K562 (cell line): Measurements from ENCODE around the gene CRHR2. TPM values are rescaled to one million over a fixed set of nuclear protein-coding genes. Genes with fewer than 3 reads are reported as not detected.

Source experiments
- ATAC-seq: fragments of 200-7000 bp; cut with Tn5 transposase; 3 replicates; pipeline ENCODE4 v1.9.1; 2020; ENCODE audit warnings: moderate library complexity
- BruUV-seq: library from RNA; stranded (reverse); fragments of 400-500 nt; replicated peaks from 2 replicates; lab custom pipeline; 2021; lab: Mats Ljungman, UMichigan
- CTCF ChIA-PET: fragments of 300-600 bp; formaldehyde crosslinking; extraction: SDS; loops from one replicate; lab custom pipeline; 2021; ENCODE audit warnings: low intra/inter-chr PET ratio; lab: Yijun Ruan, JAX
- POLR2A ChIA-PET: fragments of 300-600, 350-650 bp; sonication (Branson Sonifier 250); formaldehyde crosslinking; extraction: SDS; loops from one replicate; lab custom pipeline; 2021; ENCODE audit warnings: antibody characterized with exemption, inconsistent platforms; lab: Yijun Ruan, JAX
- DNase-seq, 4 experiments: peaks; one replicate each; pipeline versions ENCODE4 v3.0.0 to v3.0.0-alpha.2; 2011 to 2018; ENCODE audit warnings: low spot score in 3 of 4, mixed read lengths in 3 of 4; ENCODE audit errors: extremely low read depth in 1 of 4
- FAIRE-seq: peaks from 2 replicates; lab custom pipeline; 2011; peaks lifted over from hg19 to GRCh38; lab: Jason Lieb, UNC
- H2AFZ ChIP-seq: 2 replicates; pipeline ENCODE4 v1.6.0; 2011; ENCODE audit warnings: low read depth, low read length, control low read depth, inconsistent platforms
- H3K27ac ChIP-seq: fragments of 200-600 bp; 3 replicates; pipeline ENCODE4 v1.8.0; 2011; ENCODE audit warnings: low read depth, mild to moderate bottlenecking, control low read depth, inconsistent platforms, low read length, moderate library complexity, mixed read lengths; ENCODE audit errors: extremely low read depth
- H3K27me3 ChIP-seq, 2 experiments: fragments of 300-600 bp in 1 of 2; 2 replicates in 1 of 2; 3 replicates in 1 of 2; pipeline versions ENCODE4 v1.6.0 to v1.8.0; 2011; ENCODE audit warnings: inconsistent platforms in 2 of 2, low read length in 2 of 2, mild to moderate bottlenecking in 1 of 2, mixed read lengths in 1 of 2, moderate library complexity in 1 of 2; ENCODE audit not compliant: control insufficient read depth in 2 of 2, insufficient read depth in 2 of 2
- H3K36me3 ChIP-seq: fragments of 300-600 bp; 3 replicates; pipeline ENCODE4 v1.8.0; 2011; ENCODE audit warnings: mild to moderate bottlenecking, low read length, inconsistent platforms; ENCODE audit not compliant: control insufficient read depth, insufficient read depth
- H3K4me1 ChIP-seq, 2 experiments: fragments of 200-600 bp in 1 of 2; replicated peaks in 1 of 2; 2 replicates in 1 of 2; 3 replicates in 1 of 2; pipeline versions ENCODE4 v1.5.1 to v1.8.0; 2011; ENCODE audit warnings: inconsistent platforms in 2 of 2, low read length in 2 of 2, mild to moderate bottlenecking in 1 of 2, mixed read lengths in 1 of 2, moderate library complexity in 1 of 2; ENCODE audit not compliant: control insufficient read depth in 2 of 2, insufficient read depth in 2 of 2
- H3K4me2 ChIP-seq: 2 replicates; pipeline ENCODE4 v1.6.1; 2011; ENCODE audit warnings: low read length, control low read depth, inconsistent platforms, mixed read lengths; ENCODE audit not compliant: insufficient read depth
- H3K4me3 ChIP-seq: fragments of 200-600 bp; sonication (generic), shearing (Covaris generic); 2 replicates; pipeline ENCODE4 v1.5.1; 2016; ENCODE audit warnings: control low read depth, inconsistent platforms
- H3K79me2 ChIP-seq: fragments of 200-600 bp; 3 replicates; pipeline ENCODE4 v1.8.0; 2011; ENCODE audit warnings: low read length, inconsistent platforms; ENCODE audit not compliant: control insufficient read depth, insufficient read depth
- H3K9ac ChIP-seq, 2 experiments: 2 replicates each; pipeline versions ENCODE4 v1.6.0 to v1.6.1; 2011; ENCODE audit warnings: low read depth in 2 of 2, low read length in 2 of 2, control low read depth in 1 of 2, inconsistent platforms in 1 of 2, mild to moderate bottlenecking in 1 of 2, mixed read lengths in 1 of 2; ENCODE audit not compliant: insufficient read depth in 1 of 2
- H3K9me1 ChIP-seq: one replicate; pipeline ENCODE4 v1.6.0; 2011; ENCODE audit warnings: inconsistent platforms, mild to moderate bottlenecking, low read length, moderate library complexity; ENCODE audit not compliant: control insufficient read depth, insufficient read depth
- H3K9me3 ChIP-seq: replicated peaks from 2 replicates; pipeline ENCODE4 v1.5.1; 2011; ENCODE audit warnings: low read depth, low read length, inconsistent platforms; ENCODE audit not compliant: control insufficient read depth, insufficient read depth
- H4K20me1 ChIP-seq: replicated peaks from 2 replicates; pipeline ENCODE4 v1.6.1; 2011; ENCODE audit warnings: low read length, inconsistent platforms, mixed read lengths; ENCODE audit not compliant: control insufficient read depth, insufficient read depth
- C11orf30 ChIP-seq: fragments of 450-650 bp; IDR thresholded peaks from 2 replicates; pipeline ENCODE4 v1.6.1; 2016; ENCODE audit warnings: low read depth, mild to moderate bottlenecking
- HLTF ChIP-seq: fragments of 450-650 bp; IDR thresholded peaks from 2 replicates; pipeline ENCODE4 v1.6.1; 2016
- NFE2 ChIP-seq: IDR thresholded peaks from 2 replicates; pipeline ENCODE4 v1.6.1; 2014; ENCODE audit warnings: antibody characterized with exemption, low read depth
- PREB ChIP-seq: sonication (generic); formaldehyde crosslinking; IDR thresholded peaks from 2 replicates; pipeline ENCODE4 v1.8.1; 2023; ENCODE audit warnings: mild to moderate bottlenecking, missing genetic modification reagents
- ZNF316 ChIP-seq: fragments of 450-650 bp; IDR thresholded peaks from 2 replicates; pipeline ENCODE4 v1.6.1; 2016
- WGBS: fragments of 100-300 bp; shearing (Covaris generic); methylation state at CpG from one replicate; pipeline ENCODE4 v1.1.6; 2016; ENCODE audit warnings: low coverage, mixed read lengths; ENCODE audit not compliant: insufficient coverage; ENCODE audit errors: missing lambda C conversion rate; 5-methylcytosine and 5-hydroxymethylcytosine counted together
- in situ Hi-C: fragments of 300-500 bp; cut with MboI; formaldehyde crosslinking; loops from 4 replicates; pipeline ENCODE4 v1.15.0; 2018; ENCODE audit warnings: inconsistent platforms, mixed read lengths
- intact Hi-C: fragments of 100-400 bp; cut with micrococcal nuclease; formaldehyde crosslinking; loops from 2 replicates; pipeline ENCODE4 v1.14.2; 2022
- polyA plus RNA-seq, 8 experiments: library from polyadenylated mRNA; depleted of rRNA in 4 of 8; stranded (reverse) in 5 of 8; unstranded in 3 of 8; fragments of >200 nt; fragmentation: Nextera tagmentation in 2 of 8; fragmentation: Illumina TruSeq in 1 of 8; extraction: Ambion mirVana in 2 of 8; extraction: Trizol in 1 of 8; gene quantifications; 2 replicates each; pipeline versions ENCODE4 v1.2.1 to v1.2.3, GENCODE V29; 2011 to 2014; ENCODE audit warnings: inconsistent platforms in 1 of 8, missing spikeins in 1 of 8
- total RNA-seq, 7 experiments: library from RNA; depleted of rRNA in 6 of 7; stranded (reverse); fragments of >200 nt in 6 of 7; fragmentation: Illumina TruSeq in 2 of 7; extraction: Trizol in 2 of 7; gene quantifications; 2 replicates each; pipeline versions ENCODE4 v1.2.1 to v1.2.3, GENCODE V29; 2011 to 2021; ENCODE audit warnings: low replicate concordance in 1 of 7
- TF ChIP-seq, protein P1 (sequence below): fragments of 450-650 bp; IDR thresholded peaks from 2 replicates; pipeline ENCODE4 v1.6.1; 2016

The CRHR2 gene
- total and polyA plus RNA-seq, 9 of the 15 experiments (the other 6 are each of a cell fraction or from before 2014, with no cell fraction given): not detected

DNA sequence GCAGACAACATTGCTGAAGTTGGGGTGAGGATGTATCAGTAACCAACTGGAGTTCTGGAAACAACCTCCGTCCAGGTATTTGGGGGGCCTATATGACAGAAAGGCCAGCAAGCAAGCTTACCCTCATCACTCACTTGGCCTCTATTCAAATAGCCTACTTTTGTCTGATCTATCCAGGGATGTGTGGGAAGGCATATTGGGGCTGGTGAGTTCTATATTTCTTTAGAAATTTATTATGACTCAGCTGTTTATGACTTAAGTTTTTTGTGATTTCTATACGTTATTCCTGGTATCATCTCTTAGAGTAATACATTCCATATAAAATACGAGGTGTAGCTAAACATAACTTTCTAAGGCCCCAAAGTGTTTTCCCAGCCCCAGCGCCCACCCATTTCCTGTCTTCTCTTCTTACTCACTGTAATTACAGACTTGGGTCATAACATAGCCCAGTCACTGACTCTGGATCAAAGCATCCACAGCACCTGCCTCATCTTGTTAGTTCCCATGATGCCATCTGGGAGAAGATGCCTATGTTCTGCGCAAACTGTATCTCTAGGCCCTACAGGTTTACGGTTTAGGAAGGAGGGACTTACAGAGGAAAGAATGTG is 69.5 kb downstream of the CRHR2 start:
- no TSS peak for BruUV-seq
- CTCF ChIA-PET: no interaction called here

More for the DNA sequence above, 69.5 kb downstream of the CRHR2 start:
- no peak for FAIRE-seq
- WGBS: 95% methylated on average over 6 of the region's 6 CpGs
- H3K9ac ChIP-seq: no peak overlapping the region
- no peaks in the 10 kb centered on the region for H3K4me1 ChIP-seq
- H3K27ac ChIP-seq: no peak overlapping the region
- H4K20me1 ChIP-seq: peaks cover 4% of the 10 kb centered on the region; the same call in 1 of the 2 replicates
- in situ Hi-C loops: no loop called here
- intact Hi-C loops: no loop called here
- no peak for ATAC-seq
- TF ChIP-seq C11orf30: peak; percentile 43; the same call in 1 of the 2 replicates
- TF ChIP-seq ZNF316: peak; percentile 56
- TF ChIP-seq, protein P1, sequence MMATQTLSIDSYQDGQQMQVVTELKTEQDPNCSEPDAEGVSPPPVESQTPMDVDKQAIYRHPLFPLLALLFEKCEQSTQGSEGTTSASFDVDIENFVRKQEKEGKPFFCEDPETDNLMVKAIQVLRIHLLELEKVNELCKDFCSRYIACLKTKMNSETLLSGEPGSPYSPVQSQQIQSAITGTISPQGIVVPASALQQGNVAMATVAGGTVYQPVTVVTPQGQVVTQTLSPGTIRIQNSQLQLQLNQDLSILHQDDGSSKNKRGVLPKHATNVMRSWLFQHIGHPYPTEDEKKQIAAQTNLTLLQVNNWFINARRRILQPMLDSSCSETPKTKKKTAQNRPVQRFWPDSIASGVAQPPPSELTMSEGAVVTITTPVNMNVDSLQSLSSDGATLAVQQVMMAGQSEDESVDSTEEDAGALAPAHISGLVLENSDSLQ: no peak
- no peak for TF ChIP-seq NFE2
- TF ChIP-seq PREB (CRISPR knock-in tag): no peak
- no peak for TF ChIP-seq HLTF
- TF ChIP-seq, all 486 proteins: peak for 2
- Histone ChIP-seq H3K4me2 (no peak overlapping the region), H2AFZ (no peak overlapping the region), H3K4me3 (no peak overlapping the region), H3K36me3 (peaks cover 96% of the 10 kb centered on the region), H3K9me1 (no peaks in the 10 kb centered on the region), H3K27me3 (no peaks in the 10 kb centered on the region), H3K79me2 (peaks cover 84% of the 10 kb centered on the region), H3K9me3 (no peaks in the 10 kb centered on the region)
- POLR2A ChIA-PET: interaction anchor here (0.8 to 3.3 kb wide), 7 partner anchors 7 to 19 kb away, joined by 3 to 19 read pairs (median 9); no protein-coding TSS in a partner anchor
- no peak for DNase-seq
